Measurements from ENCODE around the gene TMEM101.

Gene TMEM101

DNA sequence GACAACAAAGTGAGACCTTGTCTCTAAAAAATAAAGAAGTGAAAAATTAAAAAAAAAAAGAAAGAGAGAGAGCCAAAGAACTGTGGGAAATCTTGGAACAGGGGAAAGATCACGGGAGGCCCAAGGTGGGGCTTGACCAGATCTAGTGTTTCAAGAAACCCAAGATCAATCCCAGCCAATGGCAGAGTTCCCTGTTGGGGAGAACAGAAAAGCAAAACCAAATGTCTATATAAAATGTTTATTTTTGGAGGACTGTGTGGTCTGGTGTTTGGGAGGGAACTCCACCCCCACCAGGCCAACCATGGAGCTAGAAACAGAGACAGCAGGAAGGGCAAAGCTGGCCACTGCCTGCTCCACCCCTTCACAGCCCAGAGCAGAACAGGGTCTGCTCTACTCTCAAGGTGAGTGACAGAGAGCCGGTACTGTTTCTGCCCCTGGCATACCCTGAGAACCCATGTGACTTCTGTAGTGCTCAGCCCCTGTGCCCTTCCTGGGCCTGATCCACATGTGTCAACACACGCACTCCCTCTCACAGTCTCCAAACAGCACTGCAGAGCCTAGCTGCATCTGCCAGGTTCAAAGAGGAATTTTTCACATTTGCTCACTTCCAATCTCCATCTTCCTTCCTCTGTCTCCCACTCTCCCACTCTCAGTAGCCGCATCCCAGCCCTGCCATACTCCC lies 3.7 kb downstream of the TMEM101 start:
- TF ChIP-seq, protein P1, sequence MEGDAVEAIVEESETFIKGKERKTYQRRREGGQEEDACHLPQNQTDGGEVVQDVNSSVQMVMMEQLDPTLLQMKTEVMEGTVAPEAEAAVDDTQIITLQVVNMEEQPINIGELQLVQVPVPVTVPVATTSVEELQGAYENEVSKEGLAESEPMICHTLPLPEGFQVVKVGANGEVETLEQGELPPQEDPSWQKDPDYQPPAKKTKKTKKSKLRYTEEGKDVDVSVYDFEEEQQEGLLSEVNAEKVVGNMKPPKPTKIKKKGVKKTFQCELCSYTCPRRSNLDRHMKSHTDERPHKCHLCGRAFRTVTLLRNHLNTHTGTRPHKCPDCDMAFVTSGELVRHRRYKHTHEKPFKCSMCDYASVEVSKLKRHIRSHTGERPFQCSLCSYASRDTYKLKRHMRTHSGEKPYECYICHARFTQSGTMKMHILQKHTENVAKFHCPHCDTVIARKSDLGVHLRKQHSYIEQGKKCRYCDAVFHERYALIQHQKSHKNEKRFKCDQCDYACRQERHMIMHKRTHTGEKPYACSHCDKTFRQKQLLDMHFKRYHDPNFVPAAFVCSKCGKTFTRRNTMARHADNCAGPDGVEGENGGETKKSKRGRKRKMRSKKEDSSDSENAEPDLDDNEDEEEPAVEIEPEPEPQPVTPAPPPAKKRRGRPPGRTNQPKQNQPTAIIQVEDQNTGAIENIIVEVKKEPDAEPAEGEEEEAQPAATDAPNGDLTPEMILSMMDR (IDR thresholded peaks at IDR 0.05; ENCODE audit: low read depth, low read length, missing control alignments) = no peak
- DNase-seq (ENCODE audit: extremely low read depth, low read depth) = peak; percentile 67
- H3K4me3 ChIP-seq (replicated peaks; ENCODE audit: low read depth, low read length) = no peak overlapping the region

DNA sequence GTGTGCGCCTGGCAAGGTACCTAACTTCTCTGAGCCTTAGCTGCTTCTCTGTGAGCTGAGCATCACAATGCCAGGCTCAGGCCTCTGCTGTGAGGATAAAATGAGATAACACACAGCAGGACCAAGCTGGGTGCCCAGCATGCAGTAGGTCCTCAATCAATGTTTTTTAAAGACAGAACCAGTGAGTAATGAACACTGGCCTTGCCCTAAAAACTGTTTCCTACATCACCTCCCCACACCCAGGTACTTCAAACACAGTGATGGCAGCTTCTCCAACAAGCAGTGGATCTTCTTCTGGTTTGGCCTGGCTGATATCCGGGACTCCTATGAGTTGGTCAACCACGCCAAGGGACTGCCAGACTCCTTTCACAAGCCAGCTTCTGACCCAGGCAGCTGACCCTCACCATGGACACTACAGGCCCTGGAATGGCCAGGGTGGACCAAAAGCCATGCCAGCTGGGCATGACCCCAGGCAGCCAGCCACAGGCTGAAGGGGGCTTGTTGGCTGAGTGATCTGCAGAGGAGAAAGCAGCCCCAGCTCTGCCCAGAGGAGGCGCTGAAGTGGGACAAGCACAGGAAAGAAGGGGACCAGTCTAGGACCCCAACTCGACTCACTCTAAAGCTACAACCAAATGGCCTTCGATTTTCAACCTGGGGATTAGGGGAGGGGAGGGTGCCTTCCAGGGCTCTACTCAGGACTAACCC lies 6.4 kb downstream of the TMEM101 start:
- DNase-seq (ENCODE audit: extremely low read depth, low read depth) = no peak
- TF ChIP-seq, protein P1 (IDR thresholded peaks at IDR 0.05; ENCODE audit: low read depth, low read length, missing control alignments) = no peak
- peak overlapping the region; percentile 65 for H3K4me3 ChIP-seq (replicated peaks; ENCODE audit: low read depth, low read length)

DNA sequence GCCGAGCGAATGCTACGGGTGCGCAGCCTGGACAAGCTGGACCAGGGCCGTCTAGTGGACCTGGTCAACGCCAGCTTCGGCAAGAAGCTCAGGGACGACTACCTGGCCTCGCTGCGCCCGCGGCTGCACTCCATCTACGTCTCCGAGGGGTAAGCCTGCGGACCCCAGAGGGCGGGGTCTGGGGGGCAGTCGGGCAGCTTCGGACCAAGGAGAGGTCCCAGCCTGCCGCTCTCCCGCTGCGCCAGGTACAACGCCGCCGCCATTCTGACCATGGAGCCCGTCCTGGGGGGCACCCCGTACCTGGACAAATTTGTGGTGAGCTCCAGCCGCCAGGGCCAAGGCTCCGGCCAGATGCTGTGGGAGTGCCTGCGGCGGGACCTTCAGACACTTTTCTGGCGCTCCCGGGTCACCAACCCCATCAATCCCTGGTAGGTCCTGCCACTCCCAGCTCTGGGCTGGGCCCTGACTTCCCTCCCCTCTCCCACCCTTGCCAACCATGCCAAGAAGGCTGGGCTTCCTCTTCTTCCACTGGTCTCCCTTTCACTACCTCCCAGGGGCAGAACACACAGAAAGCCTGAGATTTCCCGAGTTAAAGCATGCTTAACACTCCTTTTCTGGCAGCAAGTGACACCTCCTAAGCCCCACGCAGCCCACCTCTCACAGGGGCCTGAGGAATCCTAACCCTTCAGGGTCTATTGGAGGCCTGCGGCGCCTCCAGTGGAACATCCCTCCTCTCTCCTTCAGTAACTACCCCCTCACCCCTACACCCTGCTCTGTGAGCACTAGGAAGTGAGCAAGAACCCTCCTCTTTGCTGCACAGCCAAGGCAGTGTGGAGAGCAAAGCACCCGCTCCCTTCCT lies 7.2 kb downstream of the TMEM101 start:
- no peak for DNase-seq (ENCODE audit: extremely low read depth, low read depth)
- peak overlapping the region; percentile 65 for H3K4me3 ChIP-seq (replicated peaks; ENCODE audit: low read depth, low read length)

GRCh38 chr17:44006598-44007345 lies 8.0 kb downstream of the TMEM101 start:
- TF ChIP-seq, protein P1 (IDR thresholded peaks at IDR 0.05; ENCODE audit: low read depth, low read length, missing control alignments) = peak; percentile 40
- peak; percentile 85 for DNase-seq (ENCODE audit: extremely low read depth, low read depth)
- peak overlapping the region; percentile 65 for H3K4me3 ChIP-seq (replicated peaks; ENCODE audit: low read depth, low read length)

More for the DNA sequence above, 7.2 kb downstream of the TMEM101 start:
- TF ChIP-seq, protein P1 (IDR thresholded peaks at IDR 0.05; ENCODE audit: low read depth, low read length, missing control alignments) = no peak

DNA sequence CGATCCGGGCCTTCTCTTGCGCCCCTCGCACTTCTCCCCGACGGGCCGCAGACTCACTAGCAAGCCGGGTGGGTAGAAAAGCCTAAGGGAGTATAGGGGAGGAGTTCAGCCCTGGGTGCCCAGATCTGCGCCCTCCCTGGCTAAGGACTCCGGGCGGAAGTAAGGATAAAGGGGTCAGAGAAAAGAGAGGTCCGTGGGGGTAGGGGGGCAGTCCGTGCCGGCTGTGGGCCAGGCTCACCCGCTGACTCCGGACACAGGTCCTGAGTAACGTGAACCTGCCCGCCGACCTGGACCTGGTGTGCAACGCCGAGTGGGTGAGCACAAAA lies 8.5 kb downstream of the TMEM101 start:
- TF ChIP-seq, protein P1 (IDR thresholded peaks at IDR 0.05; ENCODE audit: low read depth, low read length, missing control alignments) = no peak
- peak overlapping the region; percentile 41 for H3K4me3 ChIP-seq (replicated peaks; ENCODE audit: low read depth, low read length)
- DNase-seq (ENCODE audit: extremely low read depth, low read depth) = no peak
